Measurements from ENCODE around the gene CYB561A3. TPM values are rescaled to one million over a fixed set of nuclear protein-coding genes. Genes with fewer than 3 reads are reported as not detected.

The CYB561A3 gene
- total RNA-seq, 4 donors from 2014 or later, result 39.3 to 62.8 (median 49.7) TPM

DNA sequence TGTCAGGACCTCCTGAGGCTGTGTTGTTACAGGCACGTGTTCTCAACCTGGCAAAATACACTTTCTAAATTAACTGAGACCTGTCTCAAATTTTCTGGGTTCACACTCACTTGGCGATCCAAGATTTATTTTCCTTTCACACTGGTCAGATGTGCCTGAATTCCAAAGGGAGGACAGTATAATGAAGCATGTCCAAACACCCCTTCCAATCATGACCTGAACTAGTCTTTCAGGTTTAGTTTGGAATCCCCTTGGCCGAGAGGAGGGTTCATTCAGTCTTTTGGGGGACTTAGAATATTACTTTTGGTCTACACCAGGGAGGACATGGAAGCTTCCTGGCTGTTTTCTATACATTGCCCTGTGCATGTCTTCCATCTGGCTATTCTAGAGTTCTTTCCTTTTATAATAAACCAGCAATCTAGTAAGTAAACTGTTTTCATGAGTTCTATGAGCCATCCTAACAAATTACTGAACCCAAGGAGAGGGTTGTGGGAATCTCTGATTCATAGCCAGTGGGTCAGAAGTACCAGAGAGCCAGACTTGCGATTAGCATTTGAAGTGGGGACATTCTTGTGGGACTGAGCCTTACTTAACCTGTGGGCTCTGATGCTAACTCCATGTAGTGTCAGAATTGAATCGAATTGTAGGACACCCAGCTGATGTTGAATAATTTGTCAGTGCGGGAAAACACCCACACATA, 15.9 kb upstream of the CYB561A3 start:
- no peaks in the 10 kb centered on the region for H3K4me1 ChIP-seq
- TF ChIP-seq POLR2A (IDR thresholded peaks at IDR 0.05), result no peak
- TF ChIP-seq, protein P1, sequence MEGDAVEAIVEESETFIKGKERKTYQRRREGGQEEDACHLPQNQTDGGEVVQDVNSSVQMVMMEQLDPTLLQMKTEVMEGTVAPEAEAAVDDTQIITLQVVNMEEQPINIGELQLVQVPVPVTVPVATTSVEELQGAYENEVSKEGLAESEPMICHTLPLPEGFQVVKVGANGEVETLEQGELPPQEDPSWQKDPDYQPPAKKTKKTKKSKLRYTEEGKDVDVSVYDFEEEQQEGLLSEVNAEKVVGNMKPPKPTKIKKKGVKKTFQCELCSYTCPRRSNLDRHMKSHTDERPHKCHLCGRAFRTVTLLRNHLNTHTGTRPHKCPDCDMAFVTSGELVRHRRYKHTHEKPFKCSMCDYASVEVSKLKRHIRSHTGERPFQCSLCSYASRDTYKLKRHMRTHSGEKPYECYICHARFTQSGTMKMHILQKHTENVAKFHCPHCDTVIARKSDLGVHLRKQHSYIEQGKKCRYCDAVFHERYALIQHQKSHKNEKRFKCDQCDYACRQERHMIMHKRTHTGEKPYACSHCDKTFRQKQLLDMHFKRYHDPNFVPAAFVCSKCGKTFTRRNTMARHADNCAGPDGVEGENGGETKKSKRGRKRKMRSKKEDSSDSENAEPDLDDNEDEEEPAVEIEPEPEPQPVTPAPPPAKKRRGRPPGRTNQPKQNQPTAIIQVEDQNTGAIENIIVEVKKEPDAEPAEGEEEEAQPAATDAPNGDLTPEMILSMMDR (IDR thresholded peaks at IDR 0.05), result no peak
- no peak overlapping the region for H3K4me3 ChIP-seq (replicated peaks in 1 of 3)
- DNase-seq, result no peak
- no peaks in the 10 kb centered on the region for H3K36me3 ChIP-seq
- intact Hi-C loops (cut with DNase I), result loop anchor here (10.0 kb wide), 1 partner anchor 123 kb away; no protein-coding TSS in a partner anchor
- no peaks in the 10 kb centered on the region for H3K9me3 ChIP-seq
- no peaks in the 10 kb centered on the region for H3K27me3 ChIP-seq
- WGBS, 2 donors, result 96 to 97% methylated on average over 6 of the region's 6 CpGs
- no peak overlapping the region for H3K27ac ChIP-seq

DNA sequence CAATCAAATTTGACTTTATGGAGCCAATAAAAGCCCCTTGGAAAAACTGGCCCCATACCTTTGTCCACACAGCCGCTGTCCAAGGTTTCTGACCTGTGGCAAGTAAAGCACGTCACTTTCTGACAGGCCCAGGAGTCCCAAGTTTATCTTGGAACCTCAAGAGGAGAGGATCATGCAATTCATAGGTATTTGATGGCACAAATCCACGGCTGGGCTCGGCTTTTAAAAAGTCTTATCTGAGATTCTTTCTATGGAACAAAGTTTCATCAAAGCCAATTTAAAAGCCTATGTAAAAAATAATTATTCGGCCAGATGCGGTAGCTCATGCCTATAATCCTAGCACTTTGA, 14.1 kb upstream of the CYB561A3 start:
- intact Hi-C loops (cut with DNase I), result loop anchor here (10.0 kb wide), 1 partner anchor 121 kb away; no protein-coding TSS in a partner anchor
- Histone ChIP-seq H3K4me1 (no peaks in the 10 kb centered on the region), H3K27ac (no peak overlapping the region), H3K27me3 (no peaks in the 10 kb centered on the region), H3K4me3 (replicated peaks in 1 of 3) (no peak overlapping the region), H3K36me3 (no peaks in the 10 kb centered on the region), H3K9me3 (no peaks in the 10 kb centered on the region)
- 92 to 98% methylated on average over 6 of the region's 6 CpGs for WGBS, 2 donors
- no peak for DNase-seq
- no peak for TF ChIP-seq POLR2A (IDR thresholded peaks at IDR 0.05)
- TF ChIP-seq, protein P1 (IDR thresholded peaks at IDR 0.05), result no peak

DNA sequence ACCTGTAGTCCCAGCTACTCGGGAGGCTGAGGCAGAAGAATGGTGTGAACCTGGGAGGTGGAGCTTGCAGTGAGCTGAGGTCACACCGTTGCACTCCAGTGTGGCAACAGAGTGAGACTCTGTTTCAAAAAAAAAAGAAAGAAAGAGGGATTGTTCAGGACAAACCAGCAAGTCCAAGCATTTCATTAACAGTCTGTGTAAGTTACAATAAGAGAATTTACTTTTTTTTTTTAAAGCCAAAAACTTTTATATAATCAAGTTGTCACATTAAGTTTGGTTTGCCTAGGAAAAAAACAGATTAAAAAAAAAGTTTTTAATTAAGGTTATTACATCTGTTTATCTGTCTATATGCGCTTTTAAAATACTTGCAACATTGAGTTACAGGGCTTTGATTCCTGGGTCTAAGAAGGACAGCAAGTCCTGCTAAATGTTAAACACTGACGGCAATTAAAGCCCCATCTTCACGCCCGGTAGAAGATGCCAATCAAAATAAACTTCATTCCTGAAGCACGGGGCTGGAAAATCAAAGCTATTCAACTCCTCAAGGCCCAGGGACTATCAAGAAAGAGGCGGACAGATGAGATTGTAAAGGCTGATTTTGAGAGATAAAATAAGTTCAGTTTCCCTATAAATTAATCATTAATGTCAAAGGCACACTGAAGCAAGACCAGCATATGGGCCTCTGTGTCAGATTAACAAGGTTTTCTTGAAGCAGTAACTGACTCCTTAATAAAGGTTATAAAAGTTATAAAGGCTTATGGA, 11.2 kb upstream of the CYB561A3 start:
- H3K4me1 ChIP-seq, result no peaks in the 10 kb centered on the region
- no peaks in the 10 kb centered on the region for H3K27me3 ChIP-seq
- H3K9me3 ChIP-seq, result no peaks in the 10 kb centered on the region
- TF ChIP-seq, protein P1 (IDR thresholded peaks at IDR 0.05), result no peak
- no peak for TF ChIP-seq POLR2A (IDR thresholded peaks at IDR 0.05)
- DNase-seq, result no peak
- intact Hi-C loops (cut with DNase I), result loop anchor here (10.0 kb wide), 1 partner anchor 118 kb away; no protein-coding TSS in a partner anchor
- no peak overlapping the region for H3K4me3 ChIP-seq (replicated peaks in 1 of 3)
- H3K27ac ChIP-seq, result no peak overlapping the region
- H3K36me3 ChIP-seq, result peaks cover 18 to 22% of the 10 kb centered on the region in 2 donors
- 85 to 87% methylated on average over 8 of the region's 8 CpGs for WGBS, 2 donors

DNA sequence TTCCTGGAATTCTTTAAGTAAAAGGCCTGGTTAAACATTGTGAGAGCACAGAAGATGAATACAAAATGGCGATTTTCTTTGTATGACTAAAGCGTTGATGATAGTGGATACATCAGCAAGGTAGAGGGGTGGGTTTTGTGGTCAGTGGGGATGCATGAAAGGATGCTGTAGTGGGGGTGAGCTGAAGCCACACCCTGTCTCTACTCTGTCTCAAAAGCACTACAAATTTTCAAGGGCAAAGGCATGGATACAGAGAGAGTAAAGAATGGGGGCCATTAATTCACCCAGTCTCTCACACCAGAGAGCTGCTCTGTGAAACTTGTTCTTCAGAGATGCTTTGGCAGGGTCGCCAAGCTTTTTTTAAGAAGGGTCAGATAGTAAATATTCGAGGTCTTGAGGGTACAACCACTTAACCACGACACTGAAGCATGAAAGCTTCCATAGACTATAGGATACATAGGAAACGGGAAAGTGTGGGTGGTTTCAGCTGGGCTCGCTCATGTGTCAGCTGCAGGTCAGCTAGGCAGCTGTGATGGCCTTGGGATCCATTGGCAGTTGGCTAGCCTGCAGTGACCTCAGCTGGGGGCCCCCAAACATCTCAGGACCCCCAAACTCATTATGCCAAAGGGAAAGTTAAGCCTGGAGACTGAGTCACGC, 8.8 kb upstream of the CYB561A3 start:
- Histone ChIP-seq H3K4me1 (no peaks in the 10 kb centered on the region), H3K36me3 (peaks cover 31 to 46% of the 10 kb centered on the region in 2 donors), H3K27ac (no peak overlapping the region), H3K4me3 (replicated peaks in 1 of 3) (no peak overlapping the region), H3K9me3 (no peaks in the 10 kb centered on the region), H3K27me3 (no peaks in the 10 kb centered on the region)
- WGBS, 2 donors, result 85 to 90% methylated on average over 8 of the region's 8 CpGs
- intact Hi-C loops (cut with DNase I), result loop anchor here (10.0 kb wide), 1 partner anchor 116 kb away; no protein-coding TSS in a partner anchor
- no peak for DNase-seq
- TF ChIP-seq POLR2A (IDR thresholded peaks at IDR 0.05), result no peak
- TF ChIP-seq, protein P1 (IDR thresholded peaks at IDR 0.05), result no peak
